Measurements from ENCODE around the gene CYP4F3.

Gene CYP4F3, protein sequence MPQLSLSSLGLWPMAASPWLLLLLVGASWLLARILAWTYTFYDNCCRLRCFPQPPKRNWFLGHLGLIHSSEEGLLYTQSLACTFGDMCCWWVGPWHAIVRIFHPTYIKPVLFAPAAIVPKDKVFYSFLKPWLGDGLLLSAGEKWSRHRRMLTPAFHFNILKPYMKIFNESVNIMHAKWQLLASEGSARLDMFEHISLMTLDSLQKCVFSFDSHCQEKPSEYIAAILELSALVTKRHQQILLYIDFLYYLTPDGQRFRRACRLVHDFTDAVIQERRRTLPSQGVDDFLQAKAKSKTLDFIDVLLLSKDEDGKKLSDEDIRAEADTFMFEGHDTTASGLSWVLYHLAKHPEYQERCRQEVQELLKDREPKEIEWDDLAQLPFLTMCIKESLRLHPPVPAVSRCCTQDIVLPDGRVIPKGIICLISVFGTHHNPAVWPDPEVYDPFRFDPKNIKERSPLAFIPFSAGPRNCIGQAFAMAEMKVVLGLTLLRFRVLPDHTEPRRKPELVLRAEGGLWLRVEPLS

DNA sequence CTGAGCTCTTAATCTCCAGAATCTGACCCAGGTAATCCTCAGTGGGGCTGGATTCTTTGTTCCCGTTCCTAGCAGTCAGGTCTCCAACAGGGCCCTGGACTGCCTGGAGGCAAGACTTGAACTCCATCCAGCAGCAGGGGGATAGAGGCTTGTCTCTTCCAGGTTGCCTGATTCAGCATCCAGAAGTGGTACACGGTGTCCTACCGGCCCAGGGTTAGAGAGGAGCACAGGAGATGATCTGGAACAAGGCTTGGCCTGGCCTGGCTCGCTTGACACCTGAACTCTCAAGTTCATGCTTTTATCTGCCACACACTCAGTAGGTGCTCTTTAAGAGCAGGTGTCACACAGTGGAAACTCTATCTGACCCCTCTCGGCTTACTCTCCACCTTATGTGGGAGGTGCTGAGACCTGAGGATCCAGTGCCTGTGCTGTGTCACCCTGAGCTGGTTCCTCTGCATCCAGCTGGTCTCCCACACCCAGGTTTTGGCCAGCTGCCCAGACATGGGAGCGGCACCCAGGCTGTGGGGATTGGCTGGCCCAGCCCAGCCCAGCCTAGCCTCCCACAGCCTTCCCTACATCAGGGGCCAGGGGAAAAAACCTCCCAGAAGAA, at the start of gene CYP4F3:
CYP4F3 (plus strand) TSS at position 604 of the 610 bp plus-strand sequence. CDS start 519 bp downstream, outside the sequence.
- TF ChIP-seq NFIC (IDR thresholded peaks at IDR 0.05) (peak; percentile 80), USF1 (IDR thresholded peaks at IDR 0.05) (no peak), TCF12 (IDR thresholded peaks at IDR 0.05; ENCODE audit: low read depth) (0 out of 2 replicates have a peak, but pooled peaks have one; percentile 17)

DNA sequence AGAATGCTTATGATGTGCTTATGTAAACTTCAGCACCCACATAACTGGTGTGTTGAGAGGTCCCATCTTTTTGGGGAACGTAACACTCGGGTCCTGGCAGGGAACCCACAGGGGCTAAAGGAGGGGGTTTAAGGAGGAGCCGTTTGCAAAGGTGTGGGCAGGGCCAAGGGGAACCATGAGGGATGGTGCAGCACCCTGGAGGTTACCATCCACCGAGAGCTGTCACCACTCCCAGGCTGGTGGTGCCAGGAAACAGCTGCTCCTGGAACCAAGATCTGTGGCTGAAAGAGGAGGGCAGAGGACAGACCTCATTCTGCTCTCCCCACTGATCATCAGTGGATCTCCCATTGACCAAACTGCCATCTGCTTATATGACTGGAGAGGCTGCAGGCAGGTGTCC, 48.9 kb upstream of the CYP4F3 start:
- no peak for TF ChIP-seq ZBTB7A (IDR thresholded peaks at IDR 0.05; ENCODE audit: low read depth)
- TF ChIP-seq EP300 (IDR thresholded peaks at IDR 0.05; ENCODE audit: borderline replicate concordance) = no peak
- no peak for TF ChIP-seq TCF12 (IDR thresholded peaks at IDR 0.05; ENCODE audit: low read depth)
- TF ChIP-seq RAD21 (IDR thresholded peaks at IDR 0.05; ENCODE audit: low read depth) = no peak
- no peak for TF ChIP-seq NFIC (IDR thresholded peaks at IDR 0.05)
- TF ChIP-seq TAF1 (IDR thresholded peaks at IDR 0.05; ENCODE audit: low read depth) = no peak
- no peak for TF ChIP-seq CREB1 (IDR thresholded peaks at IDR 0.05; ENCODE audit: low read depth)
- TF ChIP-seq FOXM1 (IDR thresholded peaks at IDR 0.05; ENCODE audit: borderline replicate concordance, low read depth) = no peak
- TF ChIP-seq, protein P1, sequence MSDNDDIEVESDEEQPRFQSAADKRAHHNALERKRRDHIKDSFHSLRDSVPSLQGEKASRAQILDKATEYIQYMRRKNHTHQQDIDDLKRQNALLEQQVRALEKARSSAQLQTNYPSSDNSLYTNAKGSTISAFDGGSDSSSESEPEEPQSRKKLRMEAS (IDR thresholded peaks at IDR 0.05) = no peak
- TF ChIP-seq, protein P2, sequence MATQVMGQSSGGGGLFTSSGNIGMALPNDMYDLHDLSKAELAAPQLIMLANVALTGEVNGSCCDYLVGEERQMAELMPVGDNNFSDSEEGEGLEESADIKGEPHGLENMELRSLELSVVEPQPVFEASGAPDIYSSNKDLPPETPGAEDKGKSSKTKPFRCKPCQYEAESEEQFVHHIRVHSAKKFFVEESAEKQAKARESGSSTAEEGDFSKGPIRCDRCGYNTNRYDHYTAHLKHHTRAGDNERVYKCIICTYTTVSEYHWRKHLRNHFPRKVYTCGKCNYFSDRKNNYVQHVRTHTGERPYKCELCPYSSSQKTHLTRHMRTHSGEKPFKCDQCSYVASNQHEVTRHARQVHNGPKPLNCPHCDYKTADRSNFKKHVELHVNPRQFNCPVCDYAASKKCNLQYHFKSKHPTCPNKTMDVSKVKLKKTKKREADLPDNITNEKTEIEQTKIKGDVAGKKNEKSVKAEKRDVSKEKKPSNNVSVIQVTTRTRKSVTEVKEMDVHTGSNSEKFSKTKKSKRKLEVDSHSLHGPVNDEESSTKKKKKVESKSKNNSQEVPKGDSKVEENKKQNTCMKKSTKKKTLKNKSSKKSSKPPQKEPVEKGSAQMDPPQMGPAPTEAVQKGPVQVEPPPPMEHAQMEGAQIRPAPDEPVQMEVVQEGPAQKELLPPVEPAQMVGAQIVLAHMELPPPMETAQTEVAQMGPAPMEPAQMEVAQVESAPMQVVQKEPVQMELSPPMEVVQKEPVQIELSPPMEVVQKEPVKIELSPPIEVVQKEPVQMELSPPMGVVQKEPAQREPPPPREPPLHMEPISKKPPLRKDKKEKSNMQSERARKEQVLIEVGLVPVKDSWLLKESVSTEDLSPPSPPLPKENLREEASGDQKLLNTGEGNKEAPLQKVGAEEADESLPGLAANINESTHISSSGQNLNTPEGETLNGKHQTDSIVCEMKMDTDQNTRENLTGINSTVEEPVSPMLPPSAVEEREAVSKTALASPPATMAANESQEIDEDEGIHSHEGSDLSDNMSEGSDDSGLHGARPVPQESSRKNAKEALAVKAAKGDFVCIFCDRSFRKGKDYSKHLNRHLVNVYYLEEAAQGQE (IDR thresholded peaks at IDR 0.05; ENCODE audit: low read depth) = no peak
- TF ChIP-seq USF1 (IDR thresholded peaks at IDR 0.05) = no peak
- TF ChIP-seq EGR1 (IDR thresholded peaks at IDR 0.05) = no peak
- no peak for TF ChIP-seq CEBPB (IDR thresholded peaks at IDR 0.05)
- TF ChIP-seq YY1 (IDR thresholded peaks at IDR 0.05; ENCODE audit: low read depth) = no peak
- no peak for TF ChIP-seq TEAD4 (IDR thresholded peaks at IDR 0.05)

GRCh38 chr19:15595069-15595468, 45.6 kb upstream of the CYP4F3 start:
- TF ChIP-seq RAD21 (IDR thresholded peaks at IDR 0.05; ENCODE audit: low read depth) (no peak), YY1 (IDR thresholded peaks at IDR 0.05; ENCODE audit: low read depth) (no peak)

DNA sequence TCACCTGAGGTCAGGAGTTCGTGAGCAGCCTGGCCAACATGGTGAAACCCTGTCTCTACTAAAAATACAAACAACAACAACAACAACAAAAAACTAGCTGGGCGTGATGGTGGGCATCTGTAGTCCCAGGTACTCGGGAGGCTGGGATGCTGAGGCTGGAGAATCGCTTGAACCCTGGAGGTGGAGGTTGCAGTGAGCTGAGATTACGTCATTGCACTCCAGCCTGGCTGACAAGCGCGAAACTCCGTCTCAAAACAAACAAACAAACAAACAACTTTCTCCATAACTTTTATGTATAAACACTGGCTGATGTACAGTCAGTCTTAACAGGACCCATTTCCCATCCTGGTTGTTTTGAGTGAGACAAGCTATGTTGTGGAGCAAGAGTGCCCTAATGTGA, 31.4 kb upstream of the CYP4F3 start:
- TF ChIP-seq NFIC (IDR thresholded peaks at IDR 0.05) (no peak), ZBTB7A (IDR thresholded peaks at IDR 0.05; ENCODE audit: low read depth) (no peak), EGR1 (IDR thresholded peaks at IDR 0.05) (no peak), CREB1 (IDR thresholded peaks at IDR 0.05; ENCODE audit: low read depth) (no peak), USF1 (IDR thresholded peaks at IDR 0.05) (no peak), TCF12 (IDR thresholded peaks at IDR 0.05; ENCODE audit: low read depth) (no peak), FOXM1 (IDR thresholded peaks at IDR 0.05; ENCODE audit: borderline replicate concordance, low read depth) (no peak), CEBPB (IDR thresholded peaks at IDR 0.05) (no peak), RAD21 (IDR thresholded peaks at IDR 0.05; ENCODE audit: low read depth) (no peak), EP300 (IDR thresholded peaks at IDR 0.05; ENCODE audit: borderline replicate concordance) (no peak)
- TF ChIP-seq, protein P1 (IDR thresholded peaks at IDR 0.05) = no peak
- TF ChIP-seq, protein P2 (IDR thresholded peaks at IDR 0.05; ENCODE audit: low read depth) = no peak

GRCh38 chr19:15612342-15612741, 28.4 kb upstream of the CYP4F3 start:
- no peak for TF ChIP-seq TAF1 (IDR thresholded peaks at IDR 0.05; ENCODE audit: low read depth)
- TF ChIP-seq TEAD4 (IDR thresholded peaks at IDR 0.05) = no peak
- TF ChIP-seq TCF12 (IDR thresholded peaks at IDR 0.05; ENCODE audit: low read depth) = no peak

All from Ishikawa (cell line).